ENCODE measurements around the gene CDH4. TPM values are rescaled to one million over a fixed set of nuclear protein-coding genes. Genes with fewer than 3 reads are reported as not detected.

CDH4 gene
- total RNA-seq, 1 donor from 2014 or later = 8.9 TPM

- no peak for DNase-seq (ENCODE audit: low read depth, low spot score)
- H3K36me3 Mint-ChIP-seq (ENCODE audit: low read depth) = peaks cover 2% of the 10 kb centered on the region
- no peak overlapping the region for H3K27ac Mint-ChIP-seq (ENCODE audit: unreplicated experiment)
- H3K27me3 Mint-ChIP-seq (ENCODE audit: low read depth) = no peaks in the 10 kb centered on the region
- no peak overlapping the region for H3K4me3 Mint-ChIP-seq
- no peaks in the 10 kb centered on the region for H3K9me3 Mint-ChIP-seq
- no peak for TF ChIP-seq CTCF (conservative IDR thresholded peaks at IDR 0.05)
- no peaks in the 10 kb centered on the region for H3K4me1 Mint-ChIP-seq
These were observed 682.1 kb downstream of the CDH4 start for GRCh38 chr20:61933951-61934715.

DNA sequence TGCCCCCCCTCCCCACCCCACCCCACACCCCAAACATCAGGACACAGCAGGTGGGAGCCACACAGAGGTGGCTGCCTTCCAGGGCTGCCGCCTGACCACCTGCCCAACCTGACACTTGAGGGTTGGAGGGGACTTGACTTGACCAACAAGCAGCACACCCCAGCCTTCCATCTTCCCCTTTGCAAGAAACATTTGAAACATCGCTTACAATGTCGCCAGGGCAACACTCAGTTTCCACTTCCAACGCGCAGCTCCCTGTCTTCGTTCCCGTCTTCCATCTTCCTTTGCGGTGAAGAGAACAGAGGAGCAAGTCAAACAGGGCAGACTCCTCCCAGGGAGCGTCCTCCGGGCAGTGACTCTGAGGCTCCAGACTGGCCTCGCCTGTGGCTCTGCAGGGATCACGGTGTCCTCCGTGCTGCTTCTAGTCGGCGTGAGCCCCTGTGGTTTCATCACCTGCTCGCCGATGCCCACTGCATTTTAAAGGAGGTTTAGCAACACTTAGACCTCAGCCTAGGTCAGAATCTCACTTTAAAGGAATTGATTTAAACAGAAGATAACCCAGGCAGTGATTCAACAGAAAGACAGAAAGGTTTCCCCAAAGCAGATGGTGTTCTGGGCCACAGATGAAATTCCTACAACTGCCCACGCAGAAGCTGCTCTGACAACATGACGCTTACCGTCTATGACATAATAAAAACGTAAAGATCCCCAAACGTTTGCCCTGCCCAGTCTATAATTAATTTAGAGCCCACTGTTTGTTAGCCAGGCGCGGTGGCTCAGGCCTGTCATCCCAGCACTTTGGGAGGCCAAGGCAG lies 682.9 kb downstream of the CDH4 start:
- no peak for TF ChIP-seq CTCF (conservative IDR thresholded peaks at IDR 0.05)
- Mint-ChIP-seq H3K9me3 (no peaks in the 10 kb centered on the region), H3K4me3 (peak overlapping the region; percentile 6), H3K36me3 (ENCODE audit: low read depth) (peaks cover 2% of the 10 kb centered on the region), H3K27ac (ENCODE audit: unreplicated experiment) (no peak overlapping the region), H3K4me1 (no peaks in the 10 kb centered on the region), H3K27me3 (ENCODE audit: low read depth) (no peaks in the 10 kb centered on the region)
- no peak for DNase-seq (ENCODE audit: low read depth, low spot score)

- Mint-ChIP-seq H3K4me3 (no peak overlapping the region), H3K36me3 (ENCODE audit: low read depth) (peaks cover 2% of the 10 kb centered on the region), H3K9me3 (no peaks in the 10 kb centered on the region), H3K27me3 (ENCODE audit: low read depth) (no peaks in the 10 kb centered on the region), H3K27ac (ENCODE audit: unreplicated experiment) (no peak overlapping the region), H3K4me1 (no peaks in the 10 kb centered on the region)
- TF ChIP-seq CTCF (conservative IDR thresholded peaks at IDR 0.05) = no peak
- DNase-seq (ENCODE audit: low read depth, low spot score) = no peak
These were observed 684.1 kb downstream of the CDH4 start for GRCh38 chr20:61935926-61936700.

GRCh38 chr20:61936701-61937131 lies 684.7 kb downstream of the CDH4 start:
- Mint-ChIP-seq H3K9me3 (no peaks in the 10 kb centered on the region), H3K27me3 (ENCODE audit: low read depth) (no peaks in the 10 kb centered on the region), H3K36me3 (ENCODE audit: low read depth) (peaks cover 2% of the 10 kb centered on the region), H3K27ac (ENCODE audit: unreplicated experiment) (no peak overlapping the region), H3K4me1 (no peaks in the 10 kb centered on the region), H3K4me3 (no peak overlapping the region)
- no peak for DNase-seq (ENCODE audit: low read depth, low spot score)
- TF ChIP-seq CTCF (conservative IDR thresholded peaks at IDR 0.05) = no peak

GRCh38 chr20:61937146-61937962 lies 685.3 kb downstream of the CDH4 start:
- no peak overlapping the region for H3K4me3 Mint-ChIP-seq

More at GRCh38 chr20:61937146-61937962, 685.3 kb downstream of the CDH4 start:
- Mint-ChIP-seq H3K4me1 (no peaks in the 10 kb centered on the region), H3K9me3 (no peaks in the 10 kb centered on the region), H3K27ac (ENCODE audit: unreplicated experiment) (no peak overlapping the region), H3K27me3 (ENCODE audit: low read depth) (no peaks in the 10 kb centered on the region), H3K36me3 (ENCODE audit: low read depth) (peaks cover 2% of the 10 kb centered on the region)
- no peak for DNase-seq (ENCODE audit: low read depth, low spot score)
- no peak for TF ChIP-seq CTCF (conservative IDR thresholded peaks at IDR 0.05)

Data from neural crest cell (in vitro differentiated cells).